DLD1 (cell line): ENCODE measurements around the gene CCDC15.
"Not testable (repeated sequence)": the region's sequence is repeated elsewhere in the genome, so short reads cannot be mapped to it uniquely, and the experiment has no call there.

Source experiments
- in situ Hi-C: cut with HindIII; loops from 2 replicates; pipeline ENCODE4 v1.10.0; 2017; ENCODE audit warnings: low sequenced_read_pairs

Gene CCDC15

DNA sequence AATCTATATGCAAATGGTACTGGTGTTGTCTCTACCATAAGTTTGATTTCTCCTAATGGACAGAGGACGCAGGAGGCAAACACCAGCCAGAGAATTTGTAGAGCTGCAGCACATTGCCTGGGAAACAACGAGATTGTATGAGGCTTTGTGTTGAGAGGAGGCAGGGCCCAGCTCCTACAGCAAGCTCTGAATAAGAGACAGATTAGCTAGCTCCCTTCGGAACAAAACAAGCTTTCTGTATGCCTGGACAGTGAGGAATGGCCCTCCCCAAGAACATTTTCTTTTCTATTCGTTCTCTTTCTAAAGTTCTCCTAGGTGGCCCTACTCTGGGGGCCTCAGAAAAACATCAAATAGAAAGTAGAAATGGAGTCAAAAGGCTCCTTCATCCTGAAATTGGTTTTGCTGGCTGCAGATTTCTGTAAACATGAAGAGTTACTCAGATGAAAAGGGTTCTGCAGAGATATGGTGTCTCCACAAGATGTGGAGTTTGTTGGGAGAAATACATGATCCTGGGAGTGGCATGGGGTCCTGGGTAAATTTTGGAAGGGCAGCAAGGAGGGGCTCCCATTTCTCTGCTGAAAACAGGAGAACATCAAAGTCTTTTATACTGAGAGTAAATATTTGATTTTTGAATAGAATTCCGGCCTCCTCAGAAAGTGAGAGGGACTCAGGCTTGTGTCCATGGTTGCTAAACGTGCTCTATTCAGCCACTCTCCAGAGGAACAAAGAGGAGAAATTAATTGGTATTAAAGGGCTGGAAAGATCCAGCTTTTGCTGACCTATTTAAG lies 11.3 kb upstream of the CCDC15 start:
- in situ Hi-C loops: no loop called here

DNA sequence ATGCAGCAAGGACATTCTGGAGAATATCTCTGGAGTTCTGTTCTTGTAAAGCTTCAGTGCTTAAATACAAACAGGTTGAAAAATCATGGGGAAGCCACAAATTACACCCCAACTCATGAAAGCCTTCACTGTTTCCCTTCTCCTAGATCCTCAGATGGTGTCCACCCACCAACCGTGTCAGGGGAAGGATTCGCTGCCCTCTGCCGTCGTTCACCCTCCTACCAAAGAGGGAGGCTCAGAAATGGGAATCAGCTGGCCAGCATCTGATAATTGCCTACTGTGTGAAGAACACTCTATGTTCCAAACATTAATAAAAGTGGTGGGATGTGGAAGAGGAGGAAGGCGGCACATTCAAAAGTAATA lies 10.8 kb upstream of the CCDC15 start:
- in situ Hi-C loops: no loop called here

GRCh38 chr11:124943741-124944140 lies 10.3 kb upstream of the CCDC15 start:
- in situ Hi-C loops: no loop called here

- in situ Hi-C loops: no loop called here
Observed at GRCh38 chr11:124944565-124944964, 9.4 kb upstream of the CCDC15 start.

GRCh38 chr11:124945826-124946225 lies 8.2 kb upstream of the CCDC15 start:
- in situ Hi-C loops: no loop called here

DNA sequence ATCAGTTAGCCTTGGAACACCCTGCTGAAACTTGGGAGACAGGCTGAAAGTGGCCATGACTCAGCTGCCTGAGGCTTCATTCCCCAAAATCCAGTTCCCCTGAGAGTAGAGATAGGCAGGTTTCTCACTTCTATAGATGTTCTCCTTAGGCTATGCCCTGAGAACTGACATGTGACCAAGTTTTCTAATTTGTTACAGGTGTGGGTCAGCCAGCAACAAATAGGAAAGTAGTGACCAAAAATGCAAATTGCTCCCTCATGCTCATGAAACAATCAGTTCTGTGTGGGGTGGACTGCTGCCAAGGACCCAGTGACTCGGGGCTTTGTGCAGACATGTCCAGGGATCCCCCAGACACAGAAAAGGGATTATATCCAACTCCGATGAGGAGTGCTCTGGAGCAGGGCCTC lies 7.3 kb upstream of the CCDC15 start:
- in situ Hi-C loops: no loop called here

- in situ Hi-C loops: no loop called here
Observed at GRCh38 chr11:124950601-124951330, 3.2 kb upstream of the CCDC15 start.

GRCh38 chr11:124951341-124951740 lies 2.7 kb upstream of the CCDC15 start:
- in situ Hi-C loops: no loop called here

DNA sequence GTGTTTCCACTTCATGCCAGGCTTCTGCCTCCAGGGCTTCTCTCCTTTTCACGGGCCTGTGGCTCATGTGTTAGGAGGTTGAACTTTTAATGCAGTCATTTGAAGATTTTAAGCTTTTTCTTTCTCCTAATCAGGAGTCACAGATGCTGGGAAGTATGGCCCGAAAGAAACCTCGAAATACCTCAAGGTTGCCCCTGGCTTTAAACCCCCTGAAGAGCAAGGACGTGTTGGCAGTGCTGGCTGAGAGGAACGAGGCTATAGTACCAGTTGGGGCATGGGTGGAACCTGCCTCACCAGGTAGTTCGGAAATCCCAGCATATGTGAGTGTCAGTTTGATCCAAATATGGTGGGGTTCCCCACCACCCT lies 571 bp downstream of the CCDC15 start:
- in situ Hi-C loops: no loop called here

- in situ Hi-C loops: no loop called here
Observed at GRCh38 chr11:124955035-124955434, 1.0 kb downstream of the CCDC15 start.

- in situ Hi-C loops: no loop called here
Observed at GRCh38 chr11:124961972-124962609, 8.1 kb downstream of the CCDC15 start.

DNA sequence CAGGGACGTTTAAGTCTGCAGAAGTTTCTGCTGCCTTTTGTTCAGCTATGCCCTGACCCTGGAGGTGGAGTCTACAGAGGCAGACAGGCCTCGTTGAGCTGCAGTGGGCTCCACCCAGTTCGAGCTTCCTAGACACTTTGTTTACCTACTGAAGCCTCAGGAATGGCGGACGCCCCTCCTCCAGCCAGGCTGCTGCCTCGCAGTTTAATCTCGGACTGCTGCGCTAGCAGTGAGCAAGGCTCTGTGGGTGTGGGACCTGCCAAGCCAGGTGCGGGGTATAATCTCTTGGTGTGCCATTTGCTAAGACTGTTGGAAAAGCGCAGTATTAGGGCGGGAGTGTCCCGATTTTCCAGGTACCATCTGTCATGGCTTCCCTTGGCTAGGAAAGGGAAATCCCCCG lies 14.2 kb downstream of the CCDC15 start:
- in situ Hi-C loops: not testable (repeated sequence)

DNA sequence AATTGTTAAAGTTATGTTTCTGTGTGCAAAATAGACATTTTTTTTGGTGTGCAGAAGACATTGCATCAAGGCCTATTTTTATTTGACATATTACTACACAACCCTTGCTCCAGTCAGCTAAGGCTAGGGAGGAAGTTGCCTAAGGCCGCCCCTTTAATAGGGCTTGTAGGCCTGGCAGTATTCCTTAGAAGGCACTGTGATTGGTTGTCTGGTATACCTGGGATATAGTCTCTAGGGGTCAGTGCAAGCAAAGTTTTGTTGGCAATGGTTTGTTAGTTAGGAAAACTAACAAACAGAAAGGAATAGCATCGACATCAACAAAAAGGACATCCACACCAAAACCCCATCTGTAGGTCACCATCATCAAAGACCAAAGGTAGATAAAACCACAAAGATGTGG lies 16.9 kb downstream of the CCDC15 start:
- in situ Hi-C loops: no loop called here

- in situ Hi-C loops: no loop called here
Observed at GRCh38 chr11:124971810-124972209, 17.8 kb downstream of the CCDC15 start.

DNA sequence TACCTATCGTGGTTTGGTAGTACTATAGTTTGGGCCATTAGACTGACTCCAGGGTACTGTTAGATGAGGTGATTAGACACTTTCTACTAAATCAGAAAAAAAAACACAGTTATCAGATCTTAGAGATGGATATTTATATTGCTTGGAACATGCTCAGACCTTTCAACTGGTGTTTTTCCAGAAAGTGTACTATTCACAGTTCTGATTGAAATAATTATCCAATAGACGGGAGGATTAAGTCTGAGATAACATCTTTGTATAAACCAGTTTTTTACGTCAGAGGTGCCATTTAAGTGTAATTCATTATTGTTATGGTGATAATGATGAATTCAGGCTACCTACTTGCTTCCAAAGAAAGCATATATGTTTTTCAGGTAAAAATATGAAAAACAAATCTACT lies 22.5 kb downstream of the CCDC15 start:
- in situ Hi-C loops: no loop called here

DNA sequence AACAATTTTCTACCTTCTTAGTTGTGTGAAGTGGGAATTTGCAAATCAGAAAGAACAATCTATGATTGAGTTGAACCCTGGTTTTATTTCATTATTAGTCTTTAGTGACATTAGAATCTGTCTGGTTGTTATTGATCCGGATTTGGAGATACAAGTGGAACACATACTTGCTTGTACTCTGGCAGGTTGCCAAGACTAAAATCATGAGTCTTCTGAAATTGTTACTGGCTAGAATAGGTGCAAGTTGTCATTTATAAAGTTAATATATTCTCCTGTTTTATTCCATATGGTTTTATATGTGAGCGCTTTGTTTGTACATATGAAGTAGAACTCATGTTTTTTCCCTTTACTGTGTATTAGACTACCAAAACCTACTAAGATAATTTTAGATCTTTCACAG lies 23.0 kb downstream of the CCDC15 start:
- in situ Hi-C loops: no loop called here

DNA sequence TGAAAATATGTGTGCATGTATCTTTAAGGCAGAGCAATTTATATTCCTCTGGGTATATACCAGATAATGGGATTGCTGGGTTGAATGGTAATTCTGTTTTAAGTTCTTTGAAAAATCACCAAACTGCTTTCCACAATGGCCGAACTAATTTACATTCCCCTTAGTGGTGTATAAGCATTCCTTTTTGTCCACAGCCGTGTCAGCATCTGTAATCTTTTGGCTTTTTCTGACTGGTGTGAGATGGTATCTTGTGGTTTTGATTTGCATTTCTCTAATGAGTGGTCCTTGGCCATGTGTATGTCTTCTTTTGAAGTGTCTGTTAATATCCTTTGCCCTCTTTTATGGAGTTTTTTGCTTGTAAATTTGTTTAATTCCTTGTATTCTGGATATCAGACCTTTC lies 24.3 kb downstream of the CCDC15 start:
- in situ Hi-C loops: no loop called here

GRCh38 chr11:124982043-124982442 lies 28.0 kb downstream of the CCDC15 start:
- in situ Hi-C loops: no loop called here

- in situ Hi-C loops: no loop called here
Observed at GRCh38 chr11:124983674-124984511, 29.9 kb downstream of the CCDC15 start.

GRCh38 chr11:124984512-124984854 lies 30.5 kb downstream of the CCDC15 start:
- in situ Hi-C loops: no loop called here

- in situ Hi-C loops: no loop called here
Observed at GRCh38 chr11:124987096-124987495, 33.1 kb downstream of the CCDC15 start.
